ENCODE results near the gene JAK1. TPM values are rescaled to one million over a fixed set of nuclear protein-coding genes. Genes with fewer than 3 reads are reported as not detected.

Gene JAK1
- total RNA-seq, 6 donors from 2014 or later = 156 to 191 (median 167) TPM

Small RNAs within 50 kb of the gene (small RNA-seq; reads per million reads assigned to genes)
- 0 reads per million in 4 donors for gene AL606517.2

Other genes with a start within 250 kb of the JAK1 start
- gene RAVER2, start 221.5 kb downstream of the JAK1 start, total RNA-seq = 10 to 100 TPM in 2 of 6 donors, 1 to 10 TPM in 4; 7.3 to 15.0 (median 9.1) TPM
- 1 to 10 TPM in 4 of 6 donors, under 1 TPM in 2; 0.44 to 7.0 (median 3.6) TPM for gene AK4, start 181.7 kb upstream of the JAK1 start, total RNA-seq

Data from upper lobe of left lung (tissue), 6 donors.